ENCODE measurements around the gene FH. TPM values are rescaled to one million over a fixed set of nuclear protein-coding genes. Genes with fewer than 3 reads are reported as not detected.

FH gene
- total and polyA plus RNA-seq, 8 donors: 49.8 to 60.6 (median 56.8) TPM

DNA sequence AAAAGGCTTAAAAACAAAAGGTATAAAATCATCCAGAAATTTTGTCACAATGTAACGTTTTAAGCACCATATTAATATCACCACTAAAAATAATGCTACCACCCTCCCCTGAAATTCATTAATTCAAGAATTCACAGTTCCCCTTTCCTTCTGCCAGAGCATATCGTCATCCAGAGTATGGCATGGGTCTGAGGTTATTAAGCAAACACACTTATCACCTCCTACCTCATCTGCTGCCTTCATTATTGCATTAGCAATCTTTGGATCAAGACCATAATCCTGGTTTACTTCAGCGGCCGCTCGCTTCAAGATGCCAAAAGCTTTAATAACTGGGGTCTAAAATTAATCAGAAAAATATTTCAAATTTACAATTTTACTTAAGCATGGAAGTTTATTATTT is 6.2 kb downstream of the FH start:
- no peaks in the 10 kb centered on the region for H3K27me3 ChIP-seq
- peaks cover 4 to 13% of the 10 kb centered on the region in 2 donors for H3K4me1 ChIP-seq
- no peaks in the 10 kb centered on the region for H3K9me3 ChIP-seq
- no peak for DNase-seq
- H3K4me3 ChIP-seq: no peak overlapping the region
- TF ChIP-seq, protein P1, sequence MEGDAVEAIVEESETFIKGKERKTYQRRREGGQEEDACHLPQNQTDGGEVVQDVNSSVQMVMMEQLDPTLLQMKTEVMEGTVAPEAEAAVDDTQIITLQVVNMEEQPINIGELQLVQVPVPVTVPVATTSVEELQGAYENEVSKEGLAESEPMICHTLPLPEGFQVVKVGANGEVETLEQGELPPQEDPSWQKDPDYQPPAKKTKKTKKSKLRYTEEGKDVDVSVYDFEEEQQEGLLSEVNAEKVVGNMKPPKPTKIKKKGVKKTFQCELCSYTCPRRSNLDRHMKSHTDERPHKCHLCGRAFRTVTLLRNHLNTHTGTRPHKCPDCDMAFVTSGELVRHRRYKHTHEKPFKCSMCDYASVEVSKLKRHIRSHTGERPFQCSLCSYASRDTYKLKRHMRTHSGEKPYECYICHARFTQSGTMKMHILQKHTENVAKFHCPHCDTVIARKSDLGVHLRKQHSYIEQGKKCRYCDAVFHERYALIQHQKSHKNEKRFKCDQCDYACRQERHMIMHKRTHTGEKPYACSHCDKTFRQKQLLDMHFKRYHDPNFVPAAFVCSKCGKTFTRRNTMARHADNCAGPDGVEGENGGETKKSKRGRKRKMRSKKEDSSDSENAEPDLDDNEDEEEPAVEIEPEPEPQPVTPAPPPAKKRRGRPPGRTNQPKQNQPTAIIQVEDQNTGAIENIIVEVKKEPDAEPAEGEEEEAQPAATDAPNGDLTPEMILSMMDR (IDR thresholded peaks at IDR 0.05): no peak
- no peak overlapping the region for H3K27ac ChIP-seq
- H3K36me3 ChIP-seq: peaks cover 0 to 58% of the 10 kb centered on the region in 2 donors
- no peak for ATAC-seq
- intact Hi-C loops (cut with DNase I): no loop called here

GRCh38 chr1:241507189-241507863 is 12.2 kb downstream of the FH start:
- no peaks in the 10 kb centered on the region for H3K9me3 ChIP-seq

DNA sequence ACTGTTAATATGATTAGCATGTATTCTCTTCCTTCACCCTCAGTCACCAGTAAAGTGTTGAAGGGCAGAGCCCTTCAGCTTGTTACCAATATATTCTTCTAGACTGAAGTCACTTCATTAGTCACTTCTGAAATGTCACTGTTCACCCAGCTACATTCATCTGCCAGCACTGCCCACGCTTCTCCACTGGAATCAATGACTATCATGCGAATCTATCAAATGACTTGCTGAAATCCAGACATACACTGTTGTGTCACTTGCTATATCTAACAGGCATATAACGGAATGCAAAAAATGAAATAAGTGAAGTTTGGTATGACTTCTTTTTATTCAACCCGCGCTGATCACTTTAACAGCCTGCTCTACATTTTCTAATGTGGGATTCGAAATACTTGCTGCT is 16.1 kb downstream of the FH start:
- no peaks in the 10 kb centered on the region for H3K4me1 ChIP-seq
- no peak overlapping the region for H3K27ac ChIP-seq
- ATAC-seq: no peak
- intact Hi-C loops (cut with DNase I): no loop called here
- no peak for DNase-seq
- no peak overlapping the region for H3K4me3 ChIP-seq
- peaks cover 0 to 93% of the 10 kb centered on the region in 2 donors for H3K36me3 ChIP-seq
- H3K27me3 ChIP-seq: no peaks in the 10 kb centered on the region
- TF ChIP-seq, protein P1 (IDR thresholded peaks at IDR 0.05): no peak
- no peaks in the 10 kb centered on the region for H3K9me3 ChIP-seq

More at GRCh38 chr1:241507189-241507863, 12.2 kb downstream of the FH start:
- Histone ChIP-seq H3K27me3 (no peaks in the 10 kb centered on the region), H3K4me1 (no peaks in the 10 kb centered on the region), H3K4me3 (no peak overlapping the region), H3K36me3 (peaks cover 0 to 91% of the 10 kb centered on the region in 2 donors), H3K27ac (no peak overlapping the region)
- TF ChIP-seq, protein P1 (IDR thresholded peaks at IDR 0.05): no peak
- intact Hi-C loops (cut with DNase I): no loop called here
- DNase-seq (no peak), ATAC-seq (no peak)

GRCh38 chr1:241499910-241500309 is 19.6 kb downstream of the FH start:
- H3K9me3 ChIP-seq: no peaks in the 10 kb centered on the region
- H3K27me3 ChIP-seq: no peaks in the 10 kb centered on the region
- peaks cover 0 to 94% of the 10 kb centered on the region in 2 donors for H3K36me3 ChIP-seq
- TF ChIP-seq, protein P1 (IDR thresholded peaks at IDR 0.05): no peak
- intact Hi-C loops (cut with DNase I): no loop called here
- no peaks in the 10 kb centered on the region for H3K4me1 ChIP-seq
- DNase-seq: peak in 2 of 4 donors; percentile 12 to 20
- no peak for ATAC-seq
- H3K4me3 ChIP-seq: no peak overlapping the region
- no peak overlapping the region for H3K27ac ChIP-seq

GRCh38 chr1:241495741-241496140 is 23.8 kb downstream of the FH start:
- intact Hi-C loops (cut with DNase I): no loop called here
- H3K4me1 ChIP-seq: no peaks in the 10 kb centered on the region
- no peaks in the 10 kb centered on the region for H3K9me3 ChIP-seq
- no peaks in the 10 kb centered on the region for H3K27me3 ChIP-seq
- ATAC-seq (no peak), DNase-seq (peak in 2 of 4 donors; percentile 12 to 21)
- H3K27ac ChIP-seq: no peak overlapping the region
- TF ChIP-seq, protein P1 (IDR thresholded peaks at IDR 0.05): no peak
- H3K4me3 ChIP-seq: no peak overlapping the region
- H3K36me3 ChIP-seq: peaks cover 0 to 70% of the 10 kb centered on the region in 2 donors
